Sigmoid colon (tissue), 7 donors: ENCODE results near the gene RUNX2. TPM values are rescaled to one million over a fixed set of nuclear protein-coding genes. Genes with fewer than 3 reads are reported as not detected.

ENCODE experiments used
- DNase-seq: peaks from one replicate; pipeline ENCODE4 v3.0.0-alpha.2; 2019
- H3K27ac ChIP-seq, 4 donors: fragments of 200-600 bp; sonication (generic); one replicate each; pipeline ENCODE4 v1.5.1; 2016 to 2019; ENCODE audit warnings: mild to moderate bottlenecking in 1 of 4
- H3K27me3 ChIP-seq, 3 donors: fragments of 200-600 bp; sonication (generic); one replicate each; pipeline ENCODE4 v1.5.1; 2019; ENCODE audit warnings: mild to moderate bottlenecking in 1 of 3
- H3K36me3 ChIP-seq, 4 donors: fragments of 200-600 bp; sonication (generic); one replicate each; pipeline ENCODE4 v1.5.1; 2016 to 2019
- H3K4me1 ChIP-seq, 4 donors: fragments of 200-600 bp; sonication (generic); one replicate each; pipeline ENCODE4 v1.5.1; 2017 to 2019
- H3K4me3 ChIP-seq, 4 donors: fragments of 200-600 bp; sonication (generic); one replicate each; pipeline ENCODE4 v1.5.1; 2017 to 2019; ENCODE audit warnings: mild to moderate bottlenecking in 2 of 4, moderate library complexity in 1 of 4
- H3K9me3 ChIP-seq, 4 donors: fragments of 200-600 bp in 3 of 4; sonication (generic) in 3 of 4; one replicate each; pipeline versions ENCODE4 v1.5.1 to v1.6.1; 2013 to 2019
- EP300 ChIP-seq, 4 donors: sonication (generic); formaldehyde crosslinking; IDR thresholded peaks; one replicate each; pipeline ENCODE4 v1.6.1; 2017; ENCODE audit warnings: antibody characterized with exemption in 4 of 4
- POLR2A ChIP-seq, 2 donors: fragments of 450-650 bp; IDR thresholded peaks; one replicate each; pipeline ENCODE4 v1.6.1; 2016; ENCODE audit warnings: antibody characterized with exemption in 2 of 2, mild to moderate bottlenecking in 2 of 2, moderate library complexity in 2 of 2
- POLR2AphosphoS5 ChIP-seq, 4 donors: sonication (generic); formaldehyde crosslinking; IDR thresholded peaks; one replicate each; pipeline ENCODE4 v1.6.1; 2017; ENCODE audit warnings: antibody characterized with exemption in 4 of 4
- WGBS, 2 donors: extraction: QIAGEN DNeasy Blood & Tissue Kit; methylation state at CpG; one replicate each; pipeline ENCODE4 v1.1.7; 2013; 5-methylcytosine and 5-hydroxymethylcytosine counted together
- intact Hi-C: fragments of 100-400 bp; cut with DNase I; formaldehyde crosslinking; loops from one replicate; pipeline ENCODE4 v1.15.1; 2023
- polyA plus RNA-seq, 3 donors: library from polyadenylated mRNA; stranded (reverse); fragments of 200-250 nt; gene quantifications; one replicate each; pipeline ENCODE4 v1.2.3, GENCODE V29; 2013
- total RNA-seq, 4 donors: library from RNA; depleted of rRNA; stranded (reverse); fragments of >200 nt; gene quantifications; one replicate each; pipeline ENCODE4 v1.1.0, GENCODE V29; 2016
- TF ChIP-seq, protein P1 (sequence below), 4 experiments: fragments of 450-650 bp in 3 of 4; fragments of 200-600 bp in 1 of 4; IDR thresholded peaks; one replicate each; pipeline ENCODE4 v1.5.1; 2016 to 2019; ENCODE audit warnings: antibody characterized with exemption in 4 of 4, mild to moderate bottlenecking in 3 of 4, moderate library complexity in 2 of 4
- donor health status: healthy with polysubstance abuse.
- donor health status: Bipolar disorder and iron deficiency.
- donor health status: healthy.

RUNX2 gene
- total and polyA plus RNA-seq, 7 donors: 0.92 to 4.7 (median 2.9) TPM

DNA sequence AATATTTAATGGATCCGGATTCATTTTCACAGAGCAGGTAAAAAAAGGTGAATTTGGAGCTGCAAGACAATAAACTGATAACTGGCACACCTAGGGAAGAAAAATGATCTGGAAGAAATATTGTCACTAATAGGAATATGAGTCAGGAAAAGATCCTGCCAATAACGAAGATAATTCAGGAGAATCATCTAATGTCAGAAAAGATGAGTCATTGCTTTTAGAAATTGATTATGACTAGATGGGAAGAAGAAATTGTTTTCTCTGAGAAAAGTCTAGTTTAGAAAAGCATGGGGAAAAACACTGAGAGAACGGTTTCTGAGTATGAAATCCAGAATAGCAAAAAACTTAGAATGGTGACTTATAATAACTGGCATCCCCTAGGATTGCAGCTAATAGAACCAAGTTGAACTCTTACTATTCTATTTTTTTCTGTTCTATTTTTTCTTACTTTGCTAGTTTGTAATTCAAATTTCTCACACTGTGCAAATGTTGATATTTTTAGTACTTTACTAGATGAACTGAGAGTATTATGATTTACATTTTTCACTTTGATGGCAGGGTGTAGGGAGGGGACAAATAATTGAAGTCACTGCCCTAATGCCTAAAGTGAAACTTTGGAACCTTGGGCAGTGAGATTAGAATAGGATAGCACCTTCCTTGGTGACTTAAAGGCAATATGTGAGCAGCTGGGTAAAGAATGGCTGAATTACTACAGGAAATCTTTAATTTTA lies 87.8 kb downstream of the RUNX2 start:
- Histone ChIP-seq H3K4me1 (peaks cover 0 to 26% (median 17%) of the 10 kb centered on the region in 4 donors), H3K9me3 (no peaks in the 10 kb centered on the region), H3K36me3 (no peaks in the 10 kb centered on the region), H3K4me3 (no peak overlapping the region), H3K27ac (no peak overlapping the region), H3K27me3 (peaks cover 8 to 32% (median 21%) of the 10 kb centered on the region in 3 donors)
- intact Hi-C loops: loop anchor here (5.0 kb wide), 1 partner anchor 759 kb away; no protein-coding TSS in a partner anchor
- no peak for DNase-seq
- TF ChIP-seq EP300 (IDR thresholded peaks at IDR 0.05): no peak
- TF ChIP-seq, protein P1, sequence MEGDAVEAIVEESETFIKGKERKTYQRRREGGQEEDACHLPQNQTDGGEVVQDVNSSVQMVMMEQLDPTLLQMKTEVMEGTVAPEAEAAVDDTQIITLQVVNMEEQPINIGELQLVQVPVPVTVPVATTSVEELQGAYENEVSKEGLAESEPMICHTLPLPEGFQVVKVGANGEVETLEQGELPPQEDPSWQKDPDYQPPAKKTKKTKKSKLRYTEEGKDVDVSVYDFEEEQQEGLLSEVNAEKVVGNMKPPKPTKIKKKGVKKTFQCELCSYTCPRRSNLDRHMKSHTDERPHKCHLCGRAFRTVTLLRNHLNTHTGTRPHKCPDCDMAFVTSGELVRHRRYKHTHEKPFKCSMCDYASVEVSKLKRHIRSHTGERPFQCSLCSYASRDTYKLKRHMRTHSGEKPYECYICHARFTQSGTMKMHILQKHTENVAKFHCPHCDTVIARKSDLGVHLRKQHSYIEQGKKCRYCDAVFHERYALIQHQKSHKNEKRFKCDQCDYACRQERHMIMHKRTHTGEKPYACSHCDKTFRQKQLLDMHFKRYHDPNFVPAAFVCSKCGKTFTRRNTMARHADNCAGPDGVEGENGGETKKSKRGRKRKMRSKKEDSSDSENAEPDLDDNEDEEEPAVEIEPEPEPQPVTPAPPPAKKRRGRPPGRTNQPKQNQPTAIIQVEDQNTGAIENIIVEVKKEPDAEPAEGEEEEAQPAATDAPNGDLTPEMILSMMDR (IDR thresholded peaks at IDR 0.05): no peak
- no peak for TF ChIP-seq POLR2A (IDR thresholded peaks at IDR 0.05)
- no peak for TF ChIP-seq POLR2AphosphoS5 (IDR thresholded peaks at IDR 0.05)
- 49 to 70% methylated on average over 3 of the region's 3 CpGs for WGBS, 2 donors

- TF ChIP-seq POLR2AphosphoS5 (IDR thresholded peaks at IDR 0.05) (no peak), EP300 (IDR thresholded peaks at IDR 0.05) (no peak), POLR2A (IDR thresholded peaks at IDR 0.05) (no peak)
- Histone ChIP-seq H3K4me3 (no peak overlapping the region), H3K27ac (no peak overlapping the region), H3K9me3 (no peaks in the 10 kb centered on the region), H3K36me3 (no peaks in the 10 kb centered on the region), H3K27me3 (peaks cover 8 to 39% (median 21%) of the 10 kb centered on the region in 3 donors), H3K4me1 (peaks cover 0 to 33% (median 24%) of the 10 kb centered on the region in 4 donors)
- intact Hi-C loops: loop anchor here (5.0 kb wide), 1 partner anchor 759 kb away; no protein-coding TSS in a partner anchor
- WGBS, 2 donors: 54 to 77% methylated on average over 2 of the region's 2 CpGs
- DNase-seq: no peak
Observed at GRCh38 chr6:45416700-45417099, 88.6 kb downstream of the RUNX2 start.

DNA sequence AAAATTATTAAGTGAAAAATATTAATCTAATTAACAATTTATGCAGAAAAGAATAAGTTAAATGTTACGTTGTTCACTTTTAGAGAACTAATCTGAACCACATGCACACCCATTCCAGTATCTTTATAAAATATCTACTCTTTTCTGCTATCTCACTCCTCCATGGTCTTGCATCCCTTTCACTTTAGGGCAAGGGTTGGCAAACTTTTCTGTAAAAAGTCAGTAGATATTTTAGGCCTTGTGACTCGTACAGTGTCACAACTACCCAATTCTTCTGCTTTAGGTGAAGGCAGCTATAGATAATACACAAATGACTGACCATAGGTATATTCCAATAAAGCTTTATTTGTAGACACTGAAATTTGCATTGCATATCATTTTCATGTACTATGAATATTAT lies 89.3 kb downstream of the RUNX2 start:
- no peak overlapping the region for H3K27ac ChIP-seq
- no peaks in the 10 kb centered on the region for H3K36me3 ChIP-seq
- H3K4me3 ChIP-seq: no peak overlapping the region
- no peak for DNase-seq
- WGBS, 2 donors: 86 to 87% methylated on average over 2 of the region's 2 CpGs
- H3K4me1 ChIP-seq: peaks cover 0 to 33% (median 28%) of the 10 kb centered on the region in 4 donors
- peaks cover 8 to 39% (median 21%) of the 10 kb centered on the region in 3 donors for H3K27me3 ChIP-seq
- H3K9me3 ChIP-seq: no peaks in the 10 kb centered on the region
- TF ChIP-seq EP300 (IDR thresholded peaks at IDR 0.05) (no peak), POLR2AphosphoS5 (IDR thresholded peaks at IDR 0.05) (no peak), POLR2A (IDR thresholded peaks at IDR 0.05) (no peak)
- TF ChIP-seq, protein P1 (IDR thresholded peaks at IDR 0.05): no peak
- intact Hi-C loops: loop anchor here (5.0 kb wide), 1 partner anchor 760 kb away; no protein-coding TSS in a partner anchor

- Histone ChIP-seq H3K27me3 (peaks cover 8 to 47% (median 21%) of the 10 kb centered on the region in 3 donors), H3K36me3 (no peaks in the 10 kb centered on the region), H3K9me3 (no peaks in the 10 kb centered on the region), H3K4me1 (peaks cover 0 to 50% (median 44%) of the 10 kb centered on the region in 4 donors), H3K27ac (peak overlapping the region in 1 of 4 donors; percentile 80), H3K4me3 (peak overlapping the region; percentile 12 to 70 (median 60))
- TF ChIP-seq EP300 (IDR thresholded peaks at IDR 0.05) (no peak), POLR2AphosphoS5 (IDR thresholded peaks at IDR 0.05) (peak in 1 of 4 donors; percentile 9), POLR2A (IDR thresholded peaks at IDR 0.05) (no peak)
- TF ChIP-seq, protein P1 (IDR thresholded peaks at IDR 0.05): peak in 1 of 4 experiments; percentile 32
- WGBS, 2 donors: 1 to 2% methylated on average over 38 of the region's 38 CpGs
- intact Hi-C loops: loop anchor here (5.0 to 10.0 kb wide), 6 partner anchors 135 to 942 kb away; no protein-coding TSS in a partner anchor
- peak; percentile 79 for DNase-seq
Observed at GRCh38 chr6:45419571-45420082, 91.5 kb downstream of the RUNX2 start.
